H9 (cell line): ENCODE results near the gene KCNQ2. TPM values are rescaled to one million over a fixed set of nuclear protein-coding genes. Genes with fewer than 3 reads are reported as not detected.

Experiments used
- DNase-seq: peaks from one replicate; pipeline ENCODE4 v3.0.0-alpha.2; 2017
- H2AFZ ChIP-seq: one replicate; pipeline ENCODE4 v1.6.1; 2013; ENCODE audit warnings: mild to moderate bottlenecking, low read length, control low read depth, moderate library complexity
- H2AK5ac ChIP-seq: 2 replicates; pipeline ENCODE4 v1.6.1; 2013; ENCODE audit warnings: low read length, control low read depth, mixed read lengths; ENCODE audit not compliant: insufficient read length
- H2BK120ac ChIP-seq: one replicate; pipeline ENCODE4 v1.6.1; 2013; ENCODE audit warnings: low read depth, mild to moderate bottlenecking, low read length, control low read depth, inconsistent platforms; ENCODE audit not compliant: poor library complexity, severe bottlenecking
- H2BK12ac ChIP-seq: 2 replicates; pipeline ENCODE4 v1.6.1; 2013; ENCODE audit warnings: low read length, control low read depth, mixed read lengths, low read depth; ENCODE audit not compliant: insufficient read length
- H2BK15ac ChIP-seq: 2 replicates; pipeline ENCODE4 v1.6.1; 2013; ENCODE audit warnings: low read depth, low read length, control low read depth
- H2BK20ac ChIP-seq: one replicate; pipeline ENCODE4 v1.6.1; 2013; ENCODE audit warnings: low read depth, mild to moderate bottlenecking, low read length, control low read depth, inconsistent platforms; ENCODE audit not compliant: poor library complexity, severe bottlenecking
- H2BK5ac ChIP-seq: 2 replicates; pipeline ENCODE4 v1.6.1; 2013; ENCODE audit warnings: low read length, control low read depth, mixed read lengths; ENCODE audit not compliant: insufficient read length
- H3K14ac ChIP-seq: 2 replicates; pipeline ENCODE4 v1.6.1; 2013; ENCODE audit warnings: low read length, control low read depth; ENCODE audit not compliant: insufficient read depth
- H3K18ac ChIP-seq: 2 replicates; pipeline ENCODE4 v1.6.1; 2013; ENCODE audit warnings: low read depth, mild to moderate bottlenecking, mixed read lengths, low read length, control low read depth; ENCODE audit not compliant: insufficient read length
- H3K23ac ChIP-seq: 2 replicates; pipeline ENCODE4 v1.6.1; 2013; ENCODE audit warnings: low read length, control low read depth, mixed read lengths, low read depth; ENCODE audit not compliant: insufficient read length
- H3K23me2 ChIP-seq: 2 replicates; pipeline ENCODE4 v1.6.1; 2013; ENCODE audit warnings: low read depth, mild to moderate bottlenecking, mixed read lengths, low read length, control low read depth; ENCODE audit not compliant: insufficient read length, poor library complexity, severe bottlenecking
- H3K27ac ChIP-seq: 2 replicates; pipeline ENCODE4 v1.5.1; 2013; ENCODE audit warnings: low read length, control low read depth, mixed read lengths, low read depth; ENCODE audit not compliant: insufficient read length
- H3K27me3 ChIP-seq: 2 replicates; pipeline ENCODE4 v1.6.1; 2013; ENCODE audit warnings: low read length, control low read depth, inconsistent platforms; ENCODE audit not compliant: insufficient read depth
- H3K4ac ChIP-seq: 2 replicates; pipeline ENCODE4 v1.6.1; 2013; ENCODE audit warnings: low read depth, mild to moderate bottlenecking, control low read depth, inconsistent platforms, low read length, moderate library complexity
- H3K4me1 ChIP-seq: 2 replicates; pipeline ENCODE4 v1.6.1; 2013; ENCODE audit warnings: low read length, control low read depth, inconsistent platforms; ENCODE audit not compliant: insufficient read depth
- H3K4me2 ChIP-seq: 2 replicates; pipeline ENCODE4 v1.6.1; 2013; ENCODE audit warnings: low read length, control low read depth, mixed read lengths; ENCODE audit not compliant: insufficient read length, insufficient read depth
- H3K56ac ChIP-seq: 2 replicates; pipeline ENCODE4 v1.6.1; 2013; ENCODE audit warnings: low read depth, mild to moderate bottlenecking, mixed read lengths, low read length, control low read depth; ENCODE audit not compliant: insufficient read length
- H3K79me1 ChIP-seq: 2 replicates; pipeline ENCODE4 v1.6.1; 2013; ENCODE audit warnings: low read depth, mild to moderate bottlenecking, moderate library complexity, low read length, control low read depth, inconsistent platforms; ENCODE audit not compliant: insufficient read depth, poor library complexity, severe bottlenecking
- H3K79me2 ChIP-seq: 2 replicates; pipeline ENCODE4 v1.6.1; 2013; ENCODE audit warnings: low read length, control low read depth, inconsistent platforms; ENCODE audit not compliant: insufficient read depth
- H3K9ac ChIP-seq: 2 replicates; pipeline ENCODE4 v1.6.1; 2013; ENCODE audit warnings: low read length, control low read depth, mixed read lengths; ENCODE audit not compliant: insufficient read length; ENCODE audit errors: extremely low read depth
- H3K9me3 ChIP-seq: one replicate; pipeline ENCODE4 v1.6.1; 2013; ENCODE audit warnings: low read depth, low read length, inconsistent platforms; ENCODE audit not compliant: control insufficient read depth
- H3T11ph ChIP-seq: one replicate; pipeline ENCODE4 v1.6.1; 2013; ENCODE audit warnings: mild to moderate bottlenecking, low read length, control low read depth, inconsistent platforms
- H4K20me1 ChIP-seq: one replicate; pipeline ENCODE4 v1.6.1; 2013; ENCODE audit not compliant: control insufficient read depth, insufficient read length, insufficient read depth
- H4K5ac ChIP-seq: 2 replicates; pipeline ENCODE4 v1.6.1; 2013; ENCODE audit warnings: low read depth, mild to moderate bottlenecking, mixed read lengths, low read length, control low read depth; ENCODE audit not compliant: insufficient read length
- H4K8ac ChIP-seq: replicated peaks from 2 replicates; pipeline ENCODE4 v1.6.1; 2013; ENCODE audit warnings: low read length, control low read depth, mixed read lengths, low read depth; ENCODE audit not compliant: insufficient read length
- H4K91ac ChIP-seq: 2 replicates; pipeline ENCODE4 v1.6.1; 2013; ENCODE audit warnings: low read depth, mild to moderate bottlenecking, moderate library complexity, mixed read lengths, low read length, control low read depth; ENCODE audit not compliant: insufficient read length
- H3K27ac Mint-ChIP-seq, 3 experiments: 2 replicates in 2 of 3; 3 replicates in 1 of 3; pipeline ENCODE4 v1.8.0; 2020 to 2021; ENCODE audit warnings: mixed read lengths in 3 of 3, mild to moderate bottlenecking in 1 of 3, moderate library complexity in 1 of 3
- H3K27me3 Mint-ChIP-seq: 2 replicates; pipeline ENCODE4 v1.8.0; 2021; ENCODE audit warnings: low read depth, mild to moderate bottlenecking, moderate library complexity, mixed read lengths
- H3K36me3 Mint-ChIP-seq, 3 experiments: 2 replicates in 2 of 3; 3 replicates in 1 of 3; pipeline ENCODE4 v1.8.0; 2020 to 2021; ENCODE audit warnings: low read depth in 3 of 3, mixed read lengths in 3 of 3; ENCODE audit not compliant: insufficient read depth in 1 of 3
- H3K4me1 Mint-ChIP-seq, 2 experiments: 2 replicates each; pipeline ENCODE4 v1.8.0; 2020; ENCODE audit warnings: mixed read lengths in 2 of 2
- H3K4me3 Mint-ChIP-seq, 2 experiments: 2 replicates in 1 of 2; 3 replicates in 1 of 2; pipeline ENCODE4 v1.8.0; 2020 to 2021; ENCODE audit warnings: mild to moderate bottlenecking in 2 of 2, mixed read lengths in 2 of 2, moderate library complexity in 1 of 2
- H3K9me3 Mint-ChIP-seq, 2 experiments: 2 replicates in 1 of 2; 3 replicates in 1 of 2; pipeline ENCODE4 v1.8.0; 2020; ENCODE audit warnings: mild to moderate bottlenecking in 2 of 2, mixed read lengths in 2 of 2, moderate library complexity in 1 of 2
- WGBS: extraction: QIAGEN DNeasy Blood & Tissue Kit; methylation state at CpG from one replicate; pipeline ENCODE4 v1.1.7; 2013; ENCODE audit warnings: missing lambda C conversion rate, low lambda C conversion rate, mixed read lengths; ENCODE audit not compliant: insufficient read length; ENCODE audit errors: extremely low coverage; 5-methylcytosine and 5-hydroxymethylcytosine counted together
- total RNA-seq: library from RNA; stranded (reverse); gene quantifications from 2 replicates; pipeline ENCODE4 v1.2.1, GENCODE V29; 2021
- TF ChIP-seq, protein P1 (sequence below): fragments of 200-600 bp; sonication (generic); conservative IDR thresholded peaks from 3 replicates; pipeline ENCODE4 v1.8.0; 2021; ENCODE audit warnings: antibody characterized with exemption, mild to moderate bottlenecking

KCNQ2 gene
- total RNA-seq, 1 experiment from 2014 or later: 69.2 TPM

DNA sequence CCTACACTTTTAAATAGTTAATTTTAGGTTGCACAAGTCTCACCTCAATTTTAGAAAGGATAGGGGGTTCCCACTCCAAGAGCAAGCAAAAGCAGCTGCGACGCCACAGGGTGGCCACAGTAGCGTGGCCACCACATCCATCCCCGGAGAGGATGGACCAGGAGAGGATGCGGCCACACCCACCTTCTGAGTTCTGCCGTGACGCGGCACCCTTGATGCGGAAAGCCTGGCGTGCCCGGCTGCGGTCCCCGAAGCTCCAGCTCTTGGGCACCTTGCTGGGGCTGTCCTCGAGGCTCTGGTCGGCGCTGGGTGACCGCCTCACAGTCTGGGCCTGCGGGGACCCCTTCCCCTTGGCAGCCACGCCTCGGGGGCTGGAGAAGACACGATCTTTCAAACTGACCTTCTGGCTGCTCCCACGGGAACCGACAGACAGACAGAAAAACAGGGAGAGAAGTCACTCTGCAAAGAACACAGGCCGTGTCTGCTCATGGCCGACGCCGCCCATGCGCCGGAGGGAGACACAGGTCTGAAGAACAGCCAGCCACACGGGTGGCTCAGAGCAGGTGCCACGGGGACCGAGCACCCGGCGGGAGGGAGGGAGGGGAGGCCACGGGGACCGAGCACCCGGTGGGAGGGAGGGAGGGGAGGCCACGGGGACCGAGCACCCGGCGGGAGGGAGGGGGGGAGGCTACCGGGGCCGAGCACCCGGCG is 57.6 kb downstream of the KCNQ2 start:
- Histone ChIP-seq H3K27me3 (no peaks in the 10 kb centered on the region), H3K14ac (no peak overlapping the region), H2AK5ac (no peak overlapping the region), H3K18ac (no peak overlapping the region), H3K4ac (no peak overlapping the region), H4K20me1 (no peaks in the 10 kb centered on the region), H4K5ac (no peak overlapping the region), H3K9me3 (no peaks in the 10 kb centered on the region), H3K4me2 (no peak overlapping the region), H2BK120ac (no peak overlapping the region), H3K79me1 (no peaks in the 10 kb centered on the region), H3K56ac (no peak overlapping the region), H2BK12ac (no peak overlapping the region), H2BK5ac (no peak overlapping the region), H4K91ac (no peak overlapping the region), H3K9ac (no peak overlapping the region), H3K23me2 (no peaks in the 10 kb centered on the region), H3K79me2 (no peaks in the 10 kb centered on the region), H4K8ac (no peak overlapping the region), H3K23ac (no peak overlapping the region), H3K4me1 (no peaks in the 10 kb centered on the region), H2BK20ac (no peak overlapping the region), H2BK15ac (no peak overlapping the region), H3K27ac (no peak overlapping the region), H2AFZ (no peak overlapping the region), H3T11ph (no peak overlapping the region)
- H3K4me1 Mint-ChIP-seq: peaks cover 7 to 15% of the 10 kb centered on the region in 2 experiments
- H3K27ac Mint-ChIP-seq: peak overlapping the region in 1 of 3 experiments; percentile 48; a peak in 1 of 7 replicates
- H3K36me3 Mint-ChIP-seq: peaks cover 0 to 4% (median 2%) of the 10 kb centered on the region in 3 experiments; a peak in 2 of 7 replicates
- H3K27me3 Mint-ChIP-seq: no peaks in the 10 kb centered on the region
- H3K9me3 Mint-ChIP-seq: no peaks in the 10 kb centered on the region
- TF ChIP-seq, protein P1, sequence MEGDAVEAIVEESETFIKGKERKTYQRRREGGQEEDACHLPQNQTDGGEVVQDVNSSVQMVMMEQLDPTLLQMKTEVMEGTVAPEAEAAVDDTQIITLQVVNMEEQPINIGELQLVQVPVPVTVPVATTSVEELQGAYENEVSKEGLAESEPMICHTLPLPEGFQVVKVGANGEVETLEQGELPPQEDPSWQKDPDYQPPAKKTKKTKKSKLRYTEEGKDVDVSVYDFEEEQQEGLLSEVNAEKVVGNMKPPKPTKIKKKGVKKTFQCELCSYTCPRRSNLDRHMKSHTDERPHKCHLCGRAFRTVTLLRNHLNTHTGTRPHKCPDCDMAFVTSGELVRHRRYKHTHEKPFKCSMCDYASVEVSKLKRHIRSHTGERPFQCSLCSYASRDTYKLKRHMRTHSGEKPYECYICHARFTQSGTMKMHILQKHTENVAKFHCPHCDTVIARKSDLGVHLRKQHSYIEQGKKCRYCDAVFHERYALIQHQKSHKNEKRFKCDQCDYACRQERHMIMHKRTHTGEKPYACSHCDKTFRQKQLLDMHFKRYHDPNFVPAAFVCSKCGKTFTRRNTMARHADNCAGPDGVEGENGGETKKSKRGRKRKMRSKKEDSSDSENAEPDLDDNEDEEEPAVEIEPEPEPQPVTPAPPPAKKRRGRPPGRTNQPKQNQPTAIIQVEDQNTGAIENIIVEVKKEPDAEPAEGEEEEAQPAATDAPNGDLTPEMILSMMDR: no peak
- H3K4me3 Mint-ChIP-seq: no peak overlapping the region
- WGBS: no CpG with 5 or more reads among the region's 45 CpGs
- no peak for DNase-seq
